Measurements from ENCODE around the gene VPS37B.

The VPS37B gene

GRCh38 chr12:122865268-122866231 is 30.4 kb downstream of the VPS37B start:
- DNase-seq, result no peak

DNA sequence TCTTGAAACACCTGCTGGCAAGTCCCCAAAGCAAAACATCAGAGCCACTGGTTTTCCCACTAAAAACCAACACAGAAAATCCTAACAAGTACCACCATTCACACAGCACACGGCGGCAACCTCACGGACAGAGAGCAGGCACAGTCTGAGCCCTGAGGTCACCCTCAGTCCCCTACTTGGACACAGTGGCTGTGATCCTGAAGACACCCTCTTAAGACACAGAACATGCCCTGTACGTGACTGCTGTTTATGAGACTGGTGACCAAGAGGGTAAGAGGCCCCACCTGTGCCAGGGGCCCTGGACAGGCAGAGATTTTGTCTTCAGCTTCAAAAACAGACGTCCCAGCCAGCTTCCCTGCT is 31.1 kb downstream of the VPS37B start:
- DNase-seq, result no peak

- no peak for DNase-seq
Observed at GRCh38 chr12:122862872-122863701, 32.8 kb downstream of the VPS37B start.

DNA sequence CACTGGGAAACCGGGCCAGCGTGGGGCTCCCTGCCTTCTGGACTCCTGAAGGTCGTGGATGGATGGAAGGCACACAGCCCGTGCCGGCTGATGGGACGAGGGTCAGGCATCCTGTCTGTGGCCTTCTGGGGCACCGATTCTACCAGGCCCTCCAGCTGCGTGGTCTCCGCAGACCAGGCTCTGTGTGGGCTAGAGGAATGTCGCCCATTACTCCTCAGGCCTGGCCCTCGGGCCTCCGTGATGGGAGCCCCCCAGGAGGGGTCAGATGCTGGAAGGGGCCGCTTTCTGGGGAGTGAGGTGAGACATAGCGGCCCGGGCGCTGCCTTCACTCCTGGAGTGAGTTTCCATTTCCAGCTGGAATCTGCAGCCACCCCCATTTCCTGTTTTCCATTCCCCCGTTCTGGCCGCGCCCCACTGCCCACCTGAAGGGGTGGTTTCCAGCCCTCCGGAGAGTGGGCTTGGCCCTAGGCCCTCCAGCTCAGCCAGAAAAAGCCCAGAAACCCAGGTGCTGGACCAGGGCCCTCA is 33.8 kb downstream of the VPS37B start:
- no peak for DNase-seq

DNA sequence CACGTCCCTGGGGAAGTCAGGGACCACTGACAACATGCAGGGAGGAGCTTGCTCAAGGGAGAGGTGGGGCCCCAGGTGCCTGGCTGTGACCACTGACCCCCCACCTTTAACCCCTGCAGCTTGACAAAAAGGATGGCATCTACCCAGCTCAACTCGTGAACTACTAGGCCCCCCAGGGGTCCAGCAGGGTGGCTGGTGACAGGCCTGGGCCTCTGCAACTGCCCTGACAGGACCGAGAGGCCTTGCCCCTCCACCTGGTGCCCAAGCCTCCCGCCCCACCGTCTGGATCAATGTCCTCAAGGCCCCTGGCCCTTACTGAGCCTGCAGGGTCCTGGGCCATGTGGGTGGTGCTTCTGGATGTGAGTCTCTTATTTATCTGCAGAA is 34.3 kb downstream of the VPS37B start:
- no peak for DNase-seq

DNA sequence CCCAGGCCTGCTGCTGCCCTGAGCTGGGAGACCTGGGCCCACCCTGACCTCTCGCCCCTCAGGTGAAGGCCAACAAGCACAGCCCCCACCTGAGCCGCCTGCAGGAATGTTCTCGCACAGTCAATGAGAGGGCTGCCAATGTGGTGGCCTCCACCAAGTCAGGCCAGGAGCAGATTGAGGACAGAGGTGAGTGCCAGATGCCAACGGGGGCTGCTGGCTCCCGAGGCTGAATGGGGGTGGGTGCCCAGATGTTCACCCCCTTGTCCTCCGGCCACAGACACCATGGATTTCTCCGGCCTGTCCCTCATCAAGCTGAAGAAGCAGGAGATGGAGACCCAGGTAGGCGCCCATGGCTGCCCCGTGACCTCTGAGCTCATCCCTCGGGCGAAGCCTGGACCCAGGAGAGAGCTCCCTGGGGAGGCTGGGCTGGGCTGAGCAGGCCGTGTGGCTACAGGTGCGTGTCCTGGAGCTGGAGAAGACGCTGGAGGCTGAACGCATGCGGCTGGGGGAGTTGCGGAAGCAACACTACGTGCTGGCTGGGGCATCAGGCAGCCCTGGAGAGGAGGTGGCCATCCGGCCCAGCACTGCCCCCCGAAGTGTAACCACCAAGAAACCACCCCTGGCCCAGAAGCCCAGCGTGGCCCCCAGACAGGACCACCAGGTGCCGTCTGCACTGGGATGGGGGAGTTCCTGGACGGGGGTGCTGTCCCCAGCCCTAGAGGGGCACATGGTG is 34.9 kb downstream of the VPS37B start:
- DNase-seq, result no peak

GRCh38 chr12:122860040-122860853 is 35.7 kb downstream of the VPS37B start:
- peak; percentile 79 to 86 for DNase-seq

GRCh38 chr12:122859303-122860039 is 36.5 kb downstream of the VPS37B start:
- DNase-seq, result no peak

DNA sequence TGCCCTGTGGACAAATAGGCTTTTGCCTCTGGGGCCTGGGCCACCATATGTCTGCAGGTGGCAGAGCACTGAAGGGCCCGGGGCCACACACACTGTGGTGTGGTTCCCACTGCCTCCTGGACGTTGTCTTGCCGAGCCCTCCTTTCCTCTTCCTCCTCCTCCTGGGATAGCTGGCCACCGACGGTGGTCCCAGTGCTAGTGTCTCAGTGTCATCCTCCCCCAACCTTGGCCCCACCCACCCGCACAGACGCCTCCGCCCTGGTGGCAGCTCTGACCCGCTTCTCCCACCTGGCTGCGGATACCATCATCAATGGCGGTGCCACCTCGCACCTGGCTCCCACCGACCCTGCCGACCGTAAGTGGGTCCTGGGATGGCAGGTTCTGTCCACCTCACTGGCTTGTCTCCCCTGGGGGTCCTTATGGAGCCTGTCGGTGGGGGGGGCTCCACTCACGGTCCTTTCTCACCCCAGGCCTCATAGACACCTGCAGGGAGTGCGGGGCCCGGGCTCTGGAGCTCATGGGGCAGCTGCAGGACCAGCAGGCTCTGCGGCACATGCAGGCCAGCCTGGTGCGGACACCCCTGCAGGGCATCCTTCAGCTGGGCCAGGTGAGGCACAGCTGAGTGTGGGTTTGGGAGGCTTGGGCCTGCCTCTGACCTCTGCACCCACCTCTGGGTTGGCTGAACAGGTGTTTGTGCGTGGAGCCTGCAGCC is 37.2 kb downstream of the VPS37B start:
- no peak for DNase-seq

- DNase-seq, result no peak
Observed at GRCh38 chr12:122858171-122858570, 37.8 kb downstream of the VPS37B start.

DNA sequence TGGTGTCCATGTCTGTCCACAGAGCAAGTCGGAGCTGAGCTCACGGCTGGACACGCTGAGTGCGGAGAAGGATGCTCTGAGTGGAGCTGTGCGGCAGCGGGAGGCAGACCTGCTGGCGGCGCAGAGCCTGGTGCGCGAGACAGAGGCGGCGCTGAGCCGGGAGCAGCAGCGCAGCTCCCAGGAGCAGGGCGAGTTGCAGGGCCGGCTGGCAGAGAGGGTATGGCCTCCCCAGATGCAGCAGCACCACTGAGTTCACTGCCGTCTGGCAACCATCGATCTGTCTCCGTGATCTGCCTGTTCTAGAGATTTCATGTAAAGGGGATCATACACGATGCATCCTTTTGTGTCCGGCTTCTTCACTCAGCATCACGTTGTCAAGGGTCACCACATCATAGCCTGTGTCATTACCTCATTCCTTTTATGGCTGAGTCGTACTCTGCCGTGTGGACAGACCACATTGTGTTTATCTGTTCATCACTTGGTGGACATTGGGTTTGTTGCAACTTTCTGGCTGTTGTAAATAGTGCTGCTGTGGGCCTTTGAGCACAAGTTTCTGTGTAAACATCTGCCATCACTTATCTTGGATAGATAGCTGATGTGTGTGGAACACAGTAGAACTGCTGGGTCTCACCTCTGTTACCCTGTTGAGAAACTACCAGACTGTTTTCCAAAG is 38.8 kb downstream of the VPS37B start:
- no peak for DNase-seq

GRCh38 chr12:122855928-122856831 is 39.7 kb downstream of the VPS37B start:
- no peak for DNase-seq

DNA sequence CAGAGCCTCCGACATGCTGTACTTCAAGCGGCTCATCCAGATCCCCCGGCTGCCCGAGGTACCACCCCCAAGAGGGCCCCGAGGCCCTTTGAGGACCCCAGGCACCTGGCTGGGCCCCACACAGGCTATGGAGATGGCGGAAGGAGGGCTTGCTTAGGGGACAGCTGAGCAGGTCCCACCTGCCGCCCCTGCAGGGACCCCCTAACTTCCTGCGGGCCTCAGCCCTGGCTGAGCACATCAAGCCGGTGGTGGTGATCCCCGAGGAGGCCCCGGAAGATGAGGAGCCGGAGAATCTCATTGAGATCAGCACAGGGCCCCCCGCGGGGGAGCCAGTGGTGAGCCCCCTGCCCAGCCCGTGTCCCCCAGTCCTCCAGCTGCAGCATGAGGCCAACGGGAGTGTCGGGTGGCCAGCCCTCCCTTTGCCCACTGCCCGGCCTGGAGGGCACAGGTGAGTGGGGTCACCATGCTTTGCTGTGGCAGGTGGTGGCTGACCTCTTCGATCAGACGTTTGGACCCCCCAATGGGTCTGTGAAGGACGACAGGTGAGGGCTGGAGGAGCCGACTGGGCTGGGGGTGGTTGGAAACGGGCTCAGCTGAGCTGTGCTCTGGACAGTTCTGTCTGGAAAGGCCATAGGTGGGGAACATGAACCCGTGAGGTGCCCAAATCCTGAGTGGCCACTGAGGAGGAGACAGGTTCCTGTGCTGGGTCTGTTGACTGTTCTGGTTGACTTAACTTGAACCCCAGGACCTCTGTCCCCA is 40.7 kb downstream of the VPS37B start:
- no peak for DNase-seq

GRCh38 chr12:122854554-122854953 is 41.4 kb downstream of the VPS37B start:
- no peak for DNase-seq

- no peak for DNase-seq
Observed at GRCh38 chr12:122853582-122854245, 42.2 kb downstream of the VPS37B start.

DNA sequence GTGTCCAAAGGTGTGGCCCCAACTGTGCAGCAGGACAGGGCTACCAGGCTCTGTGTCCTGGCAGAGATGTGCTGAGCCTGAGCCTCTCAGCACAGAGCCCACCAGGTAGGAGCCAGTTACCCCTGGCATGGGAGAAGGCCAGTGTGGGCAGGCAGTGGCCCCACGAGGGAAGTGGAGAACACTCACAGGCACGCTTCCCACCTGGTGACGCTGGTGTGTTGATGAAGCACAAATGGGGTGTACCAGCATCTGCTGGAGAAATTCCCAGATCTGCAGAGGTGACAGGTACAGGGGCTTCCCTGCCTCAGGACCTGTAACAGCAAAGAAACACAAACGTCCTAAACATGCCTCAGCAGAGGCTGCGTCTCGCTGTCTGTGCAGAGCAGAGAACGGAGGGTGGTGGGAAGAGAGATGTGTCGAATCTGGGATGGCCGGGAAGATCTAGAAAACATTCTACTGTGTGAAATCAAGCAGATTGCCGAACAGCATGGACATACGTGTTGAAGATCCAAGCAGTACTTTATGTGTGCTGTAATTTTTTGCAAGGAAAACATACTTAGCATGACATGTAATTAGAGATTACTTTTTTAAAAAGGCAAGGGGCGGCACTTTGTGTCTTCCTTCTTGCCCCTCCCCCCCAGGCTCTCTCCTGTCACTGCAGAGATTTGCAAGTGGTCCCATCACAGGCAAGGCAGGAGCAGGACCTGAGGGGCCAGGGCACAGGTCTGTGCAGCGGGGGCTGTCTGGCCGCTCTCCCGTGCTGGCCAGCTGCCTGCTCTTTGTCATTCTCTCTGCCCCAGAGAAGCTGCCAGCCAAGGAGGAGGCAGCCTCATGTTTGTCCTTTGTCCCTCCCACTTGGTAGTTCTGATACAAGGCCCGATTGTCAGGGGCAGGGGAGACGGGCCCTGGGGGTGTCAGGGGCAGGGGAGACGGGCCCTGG is 43.3 kb downstream of the VPS37B start:
- no peak for DNase-seq
